ENCODE measurements around the gene ZNF112.
"Not testable (repeated sequence)": the region's sequence is repeated elsewhere in the genome, so short reads cannot be mapped to it uniquely, and the experiment has no call there.

DNA sequence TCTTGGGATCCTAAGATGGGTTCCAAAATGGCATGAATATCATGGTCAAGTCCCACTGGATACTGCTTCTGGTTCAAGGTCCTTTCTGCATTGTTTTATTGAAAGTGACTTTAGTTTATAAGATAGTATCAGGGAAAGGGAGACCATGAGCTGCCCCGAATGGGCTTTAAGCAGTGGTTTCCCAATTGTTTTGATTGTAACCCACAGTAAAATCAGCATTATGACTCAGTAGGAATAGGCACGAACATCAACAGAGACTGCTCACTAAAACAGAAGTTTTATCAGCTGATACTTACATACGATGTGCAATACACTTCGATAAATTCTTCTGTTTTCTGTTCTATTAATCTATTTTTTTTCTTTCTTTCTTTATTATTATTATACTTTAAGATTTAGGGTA, 32.8 kb upstream of the ZNF112 start:
- TF ChIP-seq, protein P1, sequence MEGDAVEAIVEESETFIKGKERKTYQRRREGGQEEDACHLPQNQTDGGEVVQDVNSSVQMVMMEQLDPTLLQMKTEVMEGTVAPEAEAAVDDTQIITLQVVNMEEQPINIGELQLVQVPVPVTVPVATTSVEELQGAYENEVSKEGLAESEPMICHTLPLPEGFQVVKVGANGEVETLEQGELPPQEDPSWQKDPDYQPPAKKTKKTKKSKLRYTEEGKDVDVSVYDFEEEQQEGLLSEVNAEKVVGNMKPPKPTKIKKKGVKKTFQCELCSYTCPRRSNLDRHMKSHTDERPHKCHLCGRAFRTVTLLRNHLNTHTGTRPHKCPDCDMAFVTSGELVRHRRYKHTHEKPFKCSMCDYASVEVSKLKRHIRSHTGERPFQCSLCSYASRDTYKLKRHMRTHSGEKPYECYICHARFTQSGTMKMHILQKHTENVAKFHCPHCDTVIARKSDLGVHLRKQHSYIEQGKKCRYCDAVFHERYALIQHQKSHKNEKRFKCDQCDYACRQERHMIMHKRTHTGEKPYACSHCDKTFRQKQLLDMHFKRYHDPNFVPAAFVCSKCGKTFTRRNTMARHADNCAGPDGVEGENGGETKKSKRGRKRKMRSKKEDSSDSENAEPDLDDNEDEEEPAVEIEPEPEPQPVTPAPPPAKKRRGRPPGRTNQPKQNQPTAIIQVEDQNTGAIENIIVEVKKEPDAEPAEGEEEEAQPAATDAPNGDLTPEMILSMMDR (conservative IDR thresholded peaks at IDR 0.05; ENCODE audit: low read length) = not testable (repeated sequence)
- TF ChIP-seq EZH2phosphoT487 (IDR thresholded peaks at IDR 0.05; ENCODE audit: borderline replicate concordance) = not testable (repeated sequence)

All from Loucy (cell line).